Nephron (organoid): Measurements from ENCODE around the gene FGGY.

Experiments used
- H3K27ac Mint-ChIP-seq, 3 experiments: 2 replicates each; pipeline ENCODE4 v1.8.0; 2020; ENCODE audit warnings: mixed read lengths in 3 of 3, mild to moderate bottlenecking in 2 of 3, moderate library complexity in 1 of 3
- H3K27me3 Mint-ChIP-seq: 2 replicates; pipeline ENCODE4 v1.8.0; 2021; ENCODE audit warnings: low read depth, mild to moderate bottlenecking, moderate library complexity, mixed read lengths
- H3K36me3 Mint-ChIP-seq: 2 replicates; pipeline ENCODE4 v1.8.0; 2020; ENCODE audit warnings: low read depth, mixed read lengths
- H3K4me1 Mint-ChIP-seq: 2 replicates; pipeline ENCODE4 v1.8.0; 2020; ENCODE audit warnings: mixed read lengths
- H3K4me3 Mint-ChIP-seq, 3 experiments: 2 replicates each; pipeline ENCODE4 v1.8.0; 2020; ENCODE audit warnings: mild to moderate bottlenecking in 3 of 3, mixed read lengths in 3 of 3, moderate library complexity in 2 of 3
- H3K9me3 Mint-ChIP-seq: 2 replicates; pipeline ENCODE4 v1.8.0; 2020; ENCODE audit warnings: mixed read lengths
- CTCF ChIP-seq, 3 experiments: fragments of 200-600 bp; sonication (generic); IDR thresholded peaks; one replicate each; pipeline ENCODE4 v1.5.0; 2021; ENCODE audit warnings: antibody characterized with exemption in 3 of 3; ENCODE audit not compliant: unreplicated experiment in 3 of 3

The FGGY gene

GRCh38 chr1:59444520-59444919 lies 147.6 kb downstream of the FGGY start:
- H3K4me1 Mint-ChIP-seq: peaks cover 79% of the 10 kb centered on the region
- no peaks in the 10 kb centered on the region for H3K36me3 Mint-ChIP-seq
- peak overlapping the region in 2 of 3 experiments; percentile 83 to 96 for H3K27ac Mint-ChIP-seq
- TF ChIP-seq CTCF (IDR thresholded peaks at IDR 0.05; ENCODE audit: unreplicated experiment in 3 of 3): no peak
- no peaks in the 10 kb centered on the region for H3K9me3 Mint-ChIP-seq
- H3K27me3 Mint-ChIP-seq: no peaks in the 10 kb centered on the region
- no peak overlapping the region for H3K4me3 Mint-ChIP-seq

- no peaks in the 10 kb centered on the region for H3K27me3 Mint-ChIP-seq
- H3K36me3 Mint-ChIP-seq: peaks cover 2% of the 10 kb centered on the region
- no peak overlapping the region for H3K4me3 Mint-ChIP-seq
- H3K27ac Mint-ChIP-seq: peak overlapping the region; percentile 22 to 96 (median 83)
- H3K4me1 Mint-ChIP-seq: peaks cover 76% of the 10 kb centered on the region
- no peak for TF ChIP-seq CTCF (IDR thresholded peaks at IDR 0.05; ENCODE audit: unreplicated experiment in 3 of 3)
- no peaks in the 10 kb centered on the region for H3K9me3 Mint-ChIP-seq
These were observed 148.1 kb downstream of the FGGY start for GRCh38 chr1:59445040-59445439.

- H3K27ac Mint-ChIP-seq: peak overlapping the region; percentile 83 to 96 (median 88)
- no peak for TF ChIP-seq CTCF (IDR thresholded peaks at IDR 0.05; ENCODE audit: unreplicated experiment in 3 of 3)
- peaks cover 65% of the 10 kb centered on the region for H3K4me1 Mint-ChIP-seq
- H3K4me3 Mint-ChIP-seq: no peak overlapping the region
- H3K27me3 Mint-ChIP-seq: no peaks in the 10 kb centered on the region
- H3K36me3 Mint-ChIP-seq: peaks cover 4% of the 10 kb centered on the region
- H3K9me3 Mint-ChIP-seq: peaks cover 2% of the 10 kb centered on the region
These were observed 149.5 kb downstream of the FGGY start for GRCh38 chr1:59446257-59446901.

- Mint-ChIP-seq H3K9me3 (peaks cover 2% of the 10 kb centered on the region), H3K27me3 (no peaks in the 10 kb centered on the region), H3K4me1 (peaks cover 21% of the 10 kb centered on the region), H3K36me3 (peaks cover 4% of the 10 kb centered on the region), H3K4me3 (no peak overlapping the region), H3K27ac (peak overlapping the region in 1 of 3 experiments; percentile 50)
- TF ChIP-seq CTCF (IDR thresholded peaks at IDR 0.05; ENCODE audit: unreplicated experiment in 3 of 3): no peak
These were observed 155.1 kb downstream of the FGGY start for GRCh38 chr1:59452026-59452425.

- Mint-ChIP-seq H3K36me3 (peaks cover 4% of the 10 kb centered on the region), H3K27me3 (no peaks in the 10 kb centered on the region), H3K27ac (no peak overlapping the region), H3K9me3 (peaks cover 2% of the 10 kb centered on the region), H3K4me1 (peaks cover 16% of the 10 kb centered on the region), H3K4me3 (no peak overlapping the region)
- TF ChIP-seq CTCF (IDR thresholded peaks at IDR 0.05; ENCODE audit: unreplicated experiment in 3 of 3): no peak
These were observed 155.7 kb downstream of the FGGY start for GRCh38 chr1:59452559-59452958.

- H3K4me3 Mint-ChIP-seq: no peak overlapping the region
- H3K27ac Mint-ChIP-seq: no peak overlapping the region
- H3K36me3 Mint-ChIP-seq: peaks cover 4% of the 10 kb centered on the region
- peaks cover 2% of the 10 kb centered on the region for H3K9me3 Mint-ChIP-seq
- TF ChIP-seq CTCF (IDR thresholded peaks at IDR 0.05; ENCODE audit: unreplicated experiment in 3 of 3): no peak
- no peaks in the 10 kb centered on the region for H3K27me3 Mint-ChIP-seq
- H3K4me1 Mint-ChIP-seq: peaks cover 7% of the 10 kb centered on the region
These were observed 156.5 kb downstream of the FGGY start for GRCh38 chr1:59453297-59453968.
